ENCODE measurements around the gene AGPS. TPM values are rescaled to one million over a fixed set of nuclear protein-coding genes. Genes with fewer than 3 reads are reported as not detected.
"Not testable (repeated sequence)": the region's sequence is repeated elsewhere in the genome, so short reads cannot be mapped to it uniquely, and the experiment has no call there.

Gene AGPS
- total and polyA plus RNA-seq, 5 experiments from 2014 or later, result 13.0 to 25.6 (median 16.3) TPM

- Mint-ChIP-seq H3K4me1 (peaks cover 31 to 64% (median 58%) of the 10 kb centered on the region in 4 donors), H3K9me3 (peaks cover 0 to 2% (median 0%) of the 10 kb centered on the region in 9 donors), H3K36me3 (peaks cover 3 to 4% (median 4%) of the 10 kb centered on the region in 3 donors), H3K4me3 (no peak overlapping the region), H3K27ac (no peak overlapping the region), H3K27me3 (no peaks in the 10 kb centered on the region)
- POLR2A ChIA-PET, result interaction anchor here (1.0 kb wide), 1 partner anchor 8 kb away, joined by 3 read pairs; no protein-coding TSS in a partner anchor
- DNase-seq, result no peak
- no peak for ATAC-seq
These were observed 11.7 kb downstream of the AGPS start for GRCh38 chr2:177404243-177404642.

GRCh38 chr2:177405029-177405692 lies 12.6 kb downstream of the AGPS start:
- DNase-seq (no peak), ATAC-seq (no peak)
- POLR2A ChIA-PET, result interaction anchor here (1.0 kb wide), 1 partner anchor 12 kb away, joined by 3 read pairs; no protein-coding TSS in a partner anchor
- Mint-ChIP-seq H3K36me3 (peaks cover 3 to 4% (median 4%) of the 10 kb centered on the region in 3 donors), H3K27me3 (no peaks in the 10 kb centered on the region), H3K9me3 (peaks cover 0 to 4% (median 0%) of the 10 kb centered on the region in 9 donors), H3K27ac (peak overlapping the region in 1 of 10 donors; percentile 6), H3K4me1 (peaks cover 32 to 58% (median 54%) of the 10 kb centered on the region in 4 donors), H3K4me3 (no peak overlapping the region)

GRCh38 chr2:177406182-177406581 lies 13.6 kb downstream of the AGPS start:
- no peak overlapping the region for H3K4me3 Mint-ChIP-seq
- H3K27ac Mint-ChIP-seq, result no peak overlapping the region
- H3K36me3 Mint-ChIP-seq, result peaks cover 3 to 4% (median 4%) of the 10 kb centered on the region in 3 donors
- H3K4me1 Mint-ChIP-seq, result peaks cover 33 to 58% (median 55%) of the 10 kb centered on the region in 4 donors
- POLR2A ChIA-PET, result no interaction called here
- peaks cover 0 to 4% (median 0%) of the 10 kb centered on the region in 9 donors for H3K9me3 Mint-ChIP-seq
- ATAC-seq (no peak), DNase-seq (no peak)
- no peaks in the 10 kb centered on the region for H3K27me3 Mint-ChIP-seq

- POLR2A ChIA-PET, result no interaction called here
- Mint-ChIP-seq H3K4me1 (peaks cover 39 to 63% (median 59%) of the 10 kb centered on the region in 4 donors), H3K4me3 (no peak overlapping the region), H3K36me3 (peaks cover 3 to 4% (median 4%) of the 10 kb centered on the region in 3 donors), H3K27me3 (no peaks in the 10 kb centered on the region), H3K9me3 (peaks cover 0 to 4% (median 0%) of the 10 kb centered on the region in 9 donors), H3K27ac (no peak overlapping the region)
- no peak for ATAC-seq
- DNase-seq, result no peak
These were observed 14.5 kb downstream of the AGPS start for GRCh38 chr2:177407031-177407430.

- H3K9me3 Mint-ChIP-seq, H3K27me3 Mint-ChIP-seq, H3K36me3 Mint-ChIP-seq, ATAC-seq, POLR2A ChIA-PET, H3K4me3 Mint-ChIP-seq, DNase-seq, H3K27ac Mint-ChIP-seq: not testable (repeated sequence)
- peaks cover 31 to 60% (median 48%) of the 10 kb centered on the region in 4 donors for H3K4me1 Mint-ChIP-seq
These were observed 18.1 kb downstream of the AGPS start for GRCh38 chr2:177410629-177411028.

- Mint-ChIP-seq H3K4me3 (no peak overlapping the region), H3K27ac (peak overlapping the region in 3 of 10 donors; percentile 26 to 65 (median 55)), H3K9me3 (peaks cover 0 to 4% (median 0%) of the 10 kb centered on the region in 9 donors), H3K36me3 (peaks cover 0 to 3% (median 3%) of the 10 kb centered on the region in 3 donors), H3K27me3 (no peaks in the 10 kb centered on the region), H3K4me1 (peaks cover 17 to 45% (median 28%) of the 10 kb centered on the region in 4 donors)
- ATAC-seq (no peak), DNase-seq (no peak)
- POLR2A ChIA-PET, result interaction anchor here (1.1 kb wide), 1 partner anchor 149 kb away, joined by 3 read pairs; the partner anchor contains the start of gene NFE2L2
These were observed 21.1 kb downstream of the AGPS start for GRCh38 chr2:177413703-177414102.

GRCh38 chr2:177419274-177419673 lies 26.7 kb downstream of the AGPS start:
- Mint-ChIP-seq H3K36me3 (peaks cover 10 to 20% (median 10%) of the 10 kb centered on the region in 3 donors), H3K4me1 (peaks cover 11 to 28% (median 21%) of the 10 kb centered on the region in 4 donors), H3K27me3 (no peaks in the 10 kb centered on the region), H3K4me3 (no peak overlapping the region), H3K9me3 (no peaks in the 10 kb centered on the region), H3K27ac (no peak overlapping the region)
- POLR2A ChIA-PET, result no interaction called here
- ATAC-seq, result no peak
- no peak for DNase-seq

- no peak overlapping the region for H3K4me3 Mint-ChIP-seq
- peaks cover 7 to 26% (median 16%) of the 10 kb centered on the region in 9 donors for H3K9me3 Mint-ChIP-seq
- DNase-seq (no peak), ATAC-seq (no peak)
- no peaks in the 10 kb centered on the region for H3K27me3 Mint-ChIP-seq
- POLR2A ChIA-PET, result no interaction called here
- peak overlapping the region in 1 of 10 donors; percentile 25 for H3K27ac Mint-ChIP-seq
- H3K36me3 Mint-ChIP-seq, result peaks cover 26 to 47% (median 38%) of the 10 kb centered on the region in 3 donors
- H3K4me1 Mint-ChIP-seq, result peaks cover 13 to 36% (median 19%) of the 10 kb centered on the region in 4 donors
These were observed 29.7 kb downstream of the AGPS start for GRCh38 chr2:177422271-177422670.

- peaks cover 12 to 45% (median 33%) of the 10 kb centered on the region in 9 donors for H3K9me3 Mint-ChIP-seq
- ATAC-seq, H3K27me3 Mint-ChIP-seq, POLR2A ChIA-PET, DNase-seq: not testable (repeated sequence)
- peak overlapping the region in 2 of 10 donors; percentile 1 to 6 for H3K4me3 Mint-ChIP-seq
- peaks cover 43 to 64% (median 56%) of the 10 kb centered on the region in 3 donors for H3K36me3 Mint-ChIP-seq
- H3K4me1 Mint-ChIP-seq, result peaks cover 16 to 40% (median 21%) of the 10 kb centered on the region in 4 donors
- peak overlapping the region in 1 of 10 donors; percentile 46 for H3K27ac Mint-ChIP-seq
These were observed 31.5 kb downstream of the AGPS start for GRCh38 chr2:177424120-177424519.

GRCh38 chr2:177424620-177425019 lies 32.0 kb downstream of the AGPS start:
- H3K27ac Mint-ChIP-seq, DNase-seq, H3K27me3 Mint-ChIP-seq, ATAC-seq, POLR2A ChIA-PET, H3K4me3 Mint-ChIP-seq: not testable (repeated sequence)
- H3K4me1 Mint-ChIP-seq, result peaks cover 16 to 41% (median 18%) of the 10 kb centered on the region in 4 donors
- H3K9me3 Mint-ChIP-seq, result peaks cover 12 to 49% (median 34%) of the 10 kb centered on the region in 9 donors
- peaks cover 44 to 69% (median 60%) of the 10 kb centered on the region in 3 donors for H3K36me3 Mint-ChIP-seq

GRCh38 chr2:177427316-177427715 lies 34.7 kb downstream of the AGPS start:
- Mint-ChIP-seq H3K36me3 (peaks cover 55 to 86% (median 71%) of the 10 kb centered on the region in 3 donors), H3K9me3 (peaks cover 16 to 69% (median 47%) of the 10 kb centered on the region in 9 donors), H3K27me3 (no peaks in the 10 kb centered on the region), H3K4me1 (peaks cover 12 to 41% (median 16%) of the 10 kb centered on the region in 4 donors), H3K4me3 (peak overlapping the region in 2 of 10 donors; percentile 9 to 31), H3K27ac (no peak overlapping the region)
- DNase-seq (no peak), ATAC-seq (no peak)
- POLR2A ChIA-PET, result no interaction called here

- Mint-ChIP-seq H3K4me1 (peaks cover 11 to 41% (median 15%) of the 10 kb centered on the region in 4 donors), H3K36me3 (peaks cover 60 to 92% (median 75%) of the 10 kb centered on the region in 3 donors), H3K9me3 (peaks cover 16 to 75% (median 53%) of the 10 kb centered on the region in 9 donors), H3K27ac (peak overlapping the region in 1 of 10 donors; percentile 17)
- H3K4me3 Mint-ChIP-seq, ATAC-seq, POLR2A ChIA-PET, H3K27me3 Mint-ChIP-seq, DNase-seq: not testable (repeated sequence)
These were observed 35.4 kb downstream of the AGPS start for GRCh38 chr2:177427936-177428335.
